ENCODE data around the gene GREM2.

Gene GREM2

DNA sequence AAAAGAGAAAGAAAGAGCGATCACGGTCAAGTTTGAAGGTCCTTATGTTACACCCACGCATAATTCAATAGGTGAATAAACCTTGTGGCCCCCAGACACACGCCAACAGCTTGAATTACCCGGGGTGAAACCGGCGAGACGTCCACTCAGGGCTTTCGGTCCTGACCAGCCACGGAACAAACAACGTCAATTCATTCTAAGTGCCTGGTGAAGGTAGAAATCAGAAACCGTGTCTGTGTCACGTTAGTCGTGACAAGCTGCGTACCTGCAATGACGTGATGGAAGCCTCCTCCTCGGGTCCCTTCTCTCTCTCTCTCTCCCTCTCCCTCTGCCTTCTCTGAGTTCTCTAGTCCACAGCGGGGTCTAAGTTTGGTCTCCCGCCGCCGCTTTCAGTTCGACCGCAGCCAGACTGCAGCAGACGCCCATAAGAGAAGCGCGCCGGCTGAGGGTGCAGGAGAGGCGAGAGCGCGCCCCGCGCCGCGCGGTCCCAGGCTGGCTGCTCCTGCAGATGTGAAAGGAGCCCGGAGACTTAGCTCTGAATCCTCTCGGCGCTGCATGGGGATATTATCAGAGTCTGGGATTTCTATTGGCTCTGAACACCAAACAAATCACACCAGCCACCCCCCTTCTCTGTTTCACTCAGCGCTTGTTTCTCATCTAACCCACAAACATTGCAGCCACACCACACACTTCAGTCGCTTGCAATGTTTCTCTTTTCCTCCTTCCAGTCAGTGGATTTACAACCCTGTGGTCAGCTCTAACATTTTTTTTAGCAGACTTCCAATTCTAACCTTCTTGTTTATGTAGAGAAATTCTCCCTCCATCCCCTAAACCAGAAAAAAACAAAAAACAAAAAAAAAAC, at the start of gene GREM2:
Gene GREM2, minus strand, starts transcription at position 537 of the 862 bp plus-strand sequence. CDS start 118,680 bp downstream, outside the sequence.
- DNase-seq = peak; percentile 29

DNA sequence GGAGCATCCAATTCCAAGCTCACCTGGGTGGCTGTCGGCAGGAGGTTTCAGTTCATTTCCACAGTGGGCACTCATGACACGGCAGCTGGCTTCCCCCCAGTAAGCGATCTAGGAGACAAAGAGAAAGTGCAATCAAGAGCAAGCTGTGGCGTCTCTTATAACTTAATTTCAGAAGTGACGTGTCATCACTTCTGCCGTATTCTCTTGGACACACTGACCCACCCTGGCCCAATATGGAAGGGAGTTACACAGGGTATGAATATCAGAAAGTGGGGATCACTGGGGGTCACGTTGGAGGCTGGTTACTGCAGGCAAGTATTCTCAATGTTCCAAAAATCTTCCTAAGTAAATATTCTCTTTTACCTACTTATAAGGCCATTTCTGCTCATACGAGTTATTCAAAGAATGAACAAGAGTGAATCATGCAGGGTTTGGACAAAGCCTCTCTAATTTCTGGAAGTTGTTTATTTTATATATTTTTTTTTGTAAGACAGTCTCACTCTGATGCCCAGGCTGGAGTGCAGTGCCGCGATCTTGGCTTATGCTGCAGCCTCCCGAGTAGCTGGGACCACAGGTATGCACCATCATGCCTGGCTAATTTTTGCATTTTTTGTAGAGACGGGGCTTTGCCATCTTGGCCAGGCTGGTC, 46.5 kb upstream of the GREM2 start:
- DNase-seq = no peak

DNA sequence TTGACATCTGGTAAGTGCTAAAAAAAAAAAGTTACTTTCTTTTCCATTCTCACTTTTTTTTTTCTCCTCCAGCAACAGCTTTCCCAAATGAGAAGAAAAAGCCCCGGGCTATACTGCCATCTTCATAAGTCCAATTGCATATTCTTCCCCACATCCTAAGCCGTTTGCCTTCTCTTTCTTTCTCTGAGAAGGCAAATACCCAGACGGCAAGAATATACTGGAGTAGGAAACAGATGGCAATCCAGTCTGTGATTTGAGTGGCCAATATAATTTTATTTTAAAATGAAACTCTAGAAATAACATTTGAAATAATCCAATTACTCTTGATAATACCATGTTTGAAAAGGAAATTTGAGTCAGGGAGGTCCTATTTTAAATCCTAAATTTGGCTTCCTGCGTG, 44.6 kb upstream of the GREM2 start:
- no peak for DNase-seq

DNA sequence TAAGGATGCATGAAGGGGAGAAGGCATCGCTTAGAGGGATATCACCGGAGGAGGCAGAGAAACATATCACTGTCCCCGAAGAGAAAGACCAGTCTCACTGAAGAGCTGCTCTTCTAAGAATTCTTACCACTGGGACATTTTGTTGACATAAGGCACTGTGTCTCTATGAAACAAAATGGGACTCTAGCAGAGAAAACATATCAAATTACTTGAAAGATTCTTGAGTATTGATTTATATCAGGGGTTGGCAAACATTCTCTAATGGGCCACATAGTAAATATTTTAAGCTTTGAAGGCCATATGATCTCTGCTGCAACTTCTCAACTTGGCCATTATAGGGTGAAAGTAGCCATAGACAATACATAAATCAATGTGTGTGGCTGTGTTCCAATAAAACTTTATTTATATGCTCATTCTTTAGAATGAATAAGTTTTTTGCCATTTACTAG, 41.0 kb upstream of the GREM2 start:
- DNase-seq = no peak

DNA sequence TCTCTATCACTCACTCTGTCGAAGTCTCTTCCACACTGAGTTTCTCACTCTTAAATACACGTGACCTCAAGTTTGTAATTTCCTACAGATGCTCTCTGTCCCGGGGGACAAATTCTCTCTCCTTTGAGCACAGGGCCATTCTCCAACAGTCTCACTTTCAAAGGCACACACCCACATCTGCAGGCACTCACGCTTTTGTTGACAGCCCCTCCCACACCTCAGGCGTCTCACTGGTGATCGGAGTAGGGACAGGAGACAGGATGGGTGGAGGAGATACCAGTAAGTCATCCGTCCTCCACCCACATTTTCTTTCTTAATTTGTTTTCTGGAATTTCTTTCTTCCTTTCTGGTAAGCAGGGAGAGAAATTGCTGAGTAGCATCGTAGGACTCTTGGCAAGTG, 40.6 kb upstream of the GREM2 start:
- DNase-seq = no peak

DNA sequence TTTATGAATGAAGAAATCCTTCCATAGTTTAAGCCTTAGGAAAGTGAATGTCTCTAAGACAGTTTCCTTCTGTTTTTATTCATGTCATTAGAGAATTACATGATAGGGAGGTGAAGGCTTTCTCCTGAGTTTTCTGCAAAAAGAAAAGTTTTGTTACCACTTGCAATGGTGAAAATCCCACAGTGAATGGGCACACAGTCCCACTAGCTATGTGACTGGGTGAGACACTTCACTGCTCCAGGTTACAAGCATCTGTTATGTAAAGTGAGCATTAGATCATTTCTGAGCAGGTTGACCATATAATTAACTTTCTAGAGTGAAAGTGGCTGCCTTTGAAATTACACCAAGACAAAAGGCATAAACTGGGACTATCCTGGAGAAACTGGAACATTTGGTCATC, 38.9 kb upstream of the GREM2 start:
- DNase-seq = no peak

DNA sequence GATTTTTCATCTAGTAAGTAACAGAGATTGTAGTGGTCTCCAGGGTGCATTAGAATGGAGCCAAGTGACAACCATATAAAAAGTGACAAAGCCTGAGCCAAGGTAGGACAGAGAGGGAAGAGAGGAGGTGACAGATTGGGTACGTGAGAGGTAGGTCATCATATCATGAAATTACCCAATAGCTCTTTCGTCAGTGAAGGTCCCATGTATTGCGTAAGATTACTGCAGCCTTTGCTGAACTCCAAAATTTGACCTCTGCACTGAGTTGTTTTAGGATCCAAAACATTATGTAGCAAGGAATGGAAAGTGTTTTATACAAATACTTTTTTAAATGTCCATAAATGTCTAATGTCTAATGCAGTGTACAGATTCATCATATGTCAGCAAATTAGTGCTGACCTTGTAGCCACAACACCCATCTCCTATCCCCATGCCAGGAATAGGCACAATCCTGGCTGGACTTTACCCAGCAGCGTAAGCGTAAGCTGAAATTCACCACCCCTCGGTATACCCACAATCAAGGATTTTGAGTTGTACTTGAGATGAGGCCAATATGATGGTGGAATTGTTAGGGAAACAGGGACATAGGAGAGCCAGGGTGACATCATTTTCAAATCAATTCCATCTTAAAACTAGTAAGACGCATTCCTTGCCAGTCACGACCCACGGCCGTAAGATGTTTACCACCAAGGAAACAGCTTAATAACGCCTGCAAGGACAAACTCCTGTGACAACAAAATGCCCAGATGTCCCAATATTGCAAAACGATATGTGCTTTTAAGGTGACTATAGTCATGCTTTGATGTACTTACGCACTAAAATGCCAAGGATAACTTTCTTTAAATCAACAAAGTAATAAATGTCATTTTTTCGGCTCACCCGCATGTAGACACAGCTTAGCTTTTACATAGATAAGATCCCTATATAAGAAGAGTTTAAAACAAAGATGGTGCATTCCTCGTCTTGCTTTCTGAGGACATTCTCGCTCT, 38.1 kb upstream of the GREM2 start:
- DNase-seq = no peak

DNA sequence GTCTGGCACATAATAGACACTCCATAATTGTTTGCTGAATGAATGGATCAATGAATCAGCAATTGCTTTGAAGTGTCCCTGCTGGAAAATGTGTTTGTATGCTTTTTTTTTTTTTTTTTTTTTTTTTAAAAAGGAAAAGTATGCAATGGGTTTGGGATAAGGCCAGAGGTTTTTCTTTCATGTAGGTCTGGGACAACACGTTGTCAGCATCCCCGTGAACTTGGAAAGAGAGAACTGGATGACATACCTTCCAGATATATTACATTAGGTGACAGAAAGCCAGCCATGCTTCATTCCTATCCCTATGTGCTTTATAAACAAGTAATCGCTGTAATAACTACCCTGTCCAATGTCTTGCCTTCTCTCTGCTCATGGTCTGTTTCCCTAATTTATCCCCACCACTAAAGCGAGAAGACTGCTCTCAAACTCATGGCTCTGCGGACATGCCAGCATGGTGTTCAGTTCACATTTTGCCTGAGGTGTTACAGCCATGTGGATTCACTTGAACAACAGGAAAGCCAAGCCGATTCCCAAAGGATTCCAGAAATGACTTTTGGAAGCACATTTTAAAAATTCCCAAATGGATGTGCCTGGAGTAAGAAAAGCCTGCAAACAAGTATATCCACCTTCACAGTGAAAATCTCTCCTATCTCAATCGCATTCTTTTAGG, 34.8 kb upstream of the GREM2 start:
- no peak for DNase-seq

DNA sequence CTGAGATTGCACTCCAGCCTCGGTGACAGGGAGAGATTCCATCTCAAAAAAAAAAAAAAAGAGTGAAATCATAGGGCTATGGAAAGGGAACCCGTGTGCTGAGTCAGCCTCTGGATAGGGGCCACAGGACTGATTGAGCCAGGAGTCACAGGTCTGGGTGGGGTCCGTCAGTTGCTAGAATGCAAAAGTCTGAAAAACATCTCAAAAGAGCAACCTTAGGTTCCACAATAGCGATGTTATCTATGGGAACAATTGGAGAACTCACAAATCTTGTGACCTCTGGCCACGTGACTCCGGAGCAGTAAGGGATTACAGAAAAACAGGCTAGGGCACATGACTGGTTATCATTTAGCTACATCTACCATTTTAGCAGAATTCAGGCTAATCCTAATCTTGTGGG, 32.8 kb upstream of the GREM2 start:
- no peak for DNase-seq

DNA sequence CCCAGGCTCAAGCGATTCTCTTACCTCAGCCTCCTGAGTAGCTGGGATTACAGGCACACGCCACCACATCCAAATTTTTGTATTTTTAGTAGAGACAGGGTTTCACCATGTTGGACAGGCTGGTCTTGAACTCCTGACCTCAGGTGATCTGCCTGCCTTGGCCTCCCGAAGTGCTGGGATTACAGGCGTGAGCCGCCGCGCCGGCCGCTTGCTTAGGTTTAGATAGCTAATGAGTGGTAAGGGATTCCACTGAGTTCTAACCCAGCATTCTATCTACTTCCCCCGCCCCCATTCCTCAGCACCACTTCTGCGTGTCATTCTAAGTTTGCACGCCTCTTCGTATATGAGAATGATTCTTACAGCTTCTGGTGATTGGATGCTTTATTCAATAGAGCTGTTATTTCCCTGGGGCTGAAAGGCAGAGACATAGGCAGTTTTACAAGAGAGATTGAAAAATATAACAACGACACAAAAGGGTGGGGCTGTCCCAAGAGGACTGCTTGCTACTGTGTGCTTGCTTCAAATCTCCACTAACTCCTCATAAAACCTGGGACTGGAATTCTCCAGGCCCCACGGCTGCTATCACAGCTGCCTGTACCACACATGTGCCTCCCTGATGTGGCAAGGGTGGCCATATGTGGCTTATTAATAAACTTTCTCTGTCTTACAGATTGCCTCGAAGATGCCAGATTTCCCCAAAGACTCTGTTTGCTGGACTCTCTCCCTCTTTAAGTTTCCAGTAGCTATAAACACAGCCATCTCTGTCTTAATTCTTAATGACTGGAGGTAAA, 23.7 kb upstream of the GREM2 start:
- no peak for DNase-seq

DNA sequence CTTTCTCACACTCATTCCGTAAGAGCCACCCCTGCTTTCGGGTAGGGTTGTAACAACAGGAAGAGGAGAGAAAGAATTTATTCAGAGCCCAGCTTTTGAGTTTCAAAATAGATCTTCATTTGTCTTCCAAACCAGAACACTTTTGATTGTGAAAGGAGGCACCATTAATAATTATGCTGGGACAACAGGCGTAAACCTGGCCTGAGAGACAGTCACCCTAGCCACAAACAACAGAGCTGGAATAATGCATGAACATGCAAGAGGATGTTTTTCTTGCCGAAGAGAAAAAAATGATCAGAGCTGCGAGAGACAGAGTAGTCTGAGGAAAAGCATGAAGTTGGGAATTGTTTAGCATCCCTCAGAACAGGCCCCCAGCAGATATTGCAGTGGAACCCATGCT, 18.5 kb upstream of the GREM2 start:
- no peak for DNase-seq

DNA sequence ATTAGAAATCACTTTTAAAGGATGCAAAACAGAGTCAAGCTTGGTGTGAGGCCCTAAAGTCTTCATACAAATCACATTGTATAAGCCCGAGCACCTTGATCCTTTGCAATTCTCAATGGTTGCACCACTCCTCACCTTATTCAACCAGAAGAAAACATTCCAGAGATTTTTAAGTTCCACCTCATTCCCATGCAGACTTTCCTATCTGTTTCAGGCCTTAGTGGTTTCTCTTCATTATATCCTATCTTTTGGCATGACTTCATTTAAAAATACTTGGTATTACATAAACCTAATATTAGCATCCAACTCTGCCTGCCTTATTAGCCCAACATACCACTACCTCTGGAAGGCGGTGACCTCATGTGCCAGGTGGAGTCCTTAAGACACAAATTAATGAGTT, 9.3 kb upstream of the GREM2 start:
- DNase-seq = no peak

DNA sequence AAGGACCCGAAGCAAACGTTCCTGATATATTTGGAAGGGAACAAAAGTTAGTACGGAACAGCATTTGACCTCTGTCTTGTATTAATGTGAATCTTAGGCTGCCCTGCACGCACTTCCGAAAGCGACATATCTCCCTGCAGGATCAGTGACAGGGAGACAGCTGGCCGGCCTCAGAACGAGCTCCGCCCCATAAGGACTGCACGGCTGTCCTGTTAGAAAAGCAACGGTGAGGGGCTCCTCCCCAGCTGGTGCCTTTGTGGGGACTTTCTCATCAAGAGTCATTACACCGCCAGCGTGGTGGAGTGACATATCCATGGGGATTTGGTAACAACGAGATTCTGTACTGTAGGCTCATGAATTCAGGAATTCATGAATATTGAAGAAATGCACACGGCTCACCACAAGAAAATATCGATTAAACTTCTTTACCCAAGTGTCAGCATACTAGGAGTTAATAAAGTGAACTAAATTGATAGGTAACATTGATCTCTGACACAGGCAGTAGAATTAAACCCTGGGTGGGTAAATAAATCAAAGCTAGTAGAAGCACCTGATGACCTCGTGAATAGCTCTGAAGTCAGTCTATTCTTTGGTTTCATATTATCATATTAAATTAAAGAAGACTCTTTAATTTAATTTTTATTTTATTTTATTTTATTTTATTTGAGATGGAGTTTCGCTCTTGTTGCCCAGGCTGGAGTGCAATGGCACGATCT, 8.1 kb upstream of the GREM2 start:
- DNase-seq = no peak

DNA sequence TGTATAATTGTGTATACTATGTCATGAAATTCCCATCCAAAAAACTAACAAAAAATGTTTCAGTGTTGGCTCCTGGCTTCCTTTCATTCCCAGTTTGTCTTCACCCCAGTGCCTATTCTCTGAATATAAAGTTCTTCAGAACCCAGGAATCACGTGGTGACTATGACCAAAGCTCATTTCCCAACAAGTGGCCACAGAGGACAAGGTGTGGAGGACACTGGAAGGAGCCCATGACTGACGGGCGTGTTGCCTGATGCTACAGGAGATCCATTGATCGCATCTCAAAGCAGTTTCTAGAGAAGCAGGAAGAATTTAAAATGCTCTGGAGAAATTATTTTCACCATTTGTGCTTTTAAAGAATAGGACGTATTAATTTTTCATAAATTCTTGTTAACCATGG, 7.4 kb upstream of the GREM2 start:
- DNase-seq = no peak

DNA sequence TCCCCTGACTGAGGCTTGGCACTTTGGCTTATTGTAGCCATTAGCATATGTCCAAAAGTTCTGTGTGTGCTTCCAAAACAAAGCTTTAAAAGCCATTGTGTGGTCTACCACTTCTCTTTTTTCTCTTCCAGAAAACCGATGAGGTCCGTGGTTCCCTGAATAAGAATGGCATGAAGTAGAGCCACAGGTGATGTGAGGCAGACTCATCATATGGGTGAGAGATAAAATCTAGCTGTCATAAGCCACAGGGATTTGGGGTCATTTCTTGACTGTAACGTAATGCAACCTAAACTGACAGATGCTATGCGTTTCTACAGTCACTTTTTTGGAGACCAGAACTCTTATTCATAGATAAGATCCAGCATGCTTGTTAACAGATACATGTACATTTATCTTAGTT, 7.0 kb upstream of the GREM2 start:
- DNase-seq = no peak

DNA sequence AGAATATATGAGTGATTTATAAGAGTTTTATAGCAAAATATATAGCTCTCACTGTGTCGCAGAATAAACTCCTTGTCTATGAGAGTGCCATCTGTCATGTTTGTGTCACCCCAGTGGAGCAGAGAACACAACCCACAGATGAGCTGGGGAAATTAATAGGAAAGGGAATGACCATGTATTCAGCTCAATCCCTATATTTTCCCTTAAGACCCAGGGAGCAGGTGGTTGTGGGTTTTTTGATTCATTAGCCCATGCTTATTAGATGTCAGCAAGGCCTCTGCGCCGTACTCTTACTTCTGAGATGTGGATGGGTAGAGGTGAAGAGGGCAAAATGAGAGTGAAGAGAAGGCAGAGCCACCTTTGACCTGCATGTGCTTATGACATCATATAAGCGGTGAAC, 4.1 kb upstream of the GREM2 start:
- DNase-seq = no peak

DNA sequence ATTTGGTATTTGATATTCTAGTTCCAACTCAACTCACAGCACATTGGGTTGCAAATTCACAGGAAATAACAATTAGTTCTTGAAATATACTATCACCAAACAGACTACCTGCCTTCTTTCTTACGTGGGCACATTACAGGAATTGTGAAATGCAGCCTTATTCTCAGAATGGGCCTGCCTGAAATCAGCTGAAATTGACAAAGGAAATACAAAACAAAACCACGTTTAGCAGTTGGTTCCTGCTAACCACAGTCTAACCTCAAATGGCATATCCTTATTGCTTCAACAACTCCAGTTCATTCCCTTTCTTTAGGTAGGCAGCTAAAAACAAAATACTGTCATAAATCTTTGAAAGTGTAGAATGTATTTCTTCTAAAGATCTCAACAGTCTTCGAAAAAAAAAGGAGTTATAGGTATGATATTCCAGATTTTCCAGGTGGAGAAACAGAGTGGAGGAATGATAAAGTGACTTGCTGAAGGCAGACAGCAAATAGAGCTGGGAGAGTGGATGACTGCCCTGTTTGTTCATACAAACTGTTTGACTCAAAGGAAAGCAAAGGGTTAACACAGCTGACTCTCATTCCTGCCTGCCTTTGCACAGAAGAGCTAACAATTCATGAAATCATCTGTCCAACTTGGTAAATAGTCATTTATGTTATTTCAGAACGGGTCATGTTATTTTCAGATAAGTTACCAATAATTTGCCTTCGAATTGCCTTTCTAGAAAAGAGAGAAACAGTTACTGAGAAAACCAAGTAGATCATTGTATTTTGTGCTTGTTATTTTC, 1.6 kb upstream of the GREM2 start:
- peak; percentile 11 for DNase-seq

DNA sequence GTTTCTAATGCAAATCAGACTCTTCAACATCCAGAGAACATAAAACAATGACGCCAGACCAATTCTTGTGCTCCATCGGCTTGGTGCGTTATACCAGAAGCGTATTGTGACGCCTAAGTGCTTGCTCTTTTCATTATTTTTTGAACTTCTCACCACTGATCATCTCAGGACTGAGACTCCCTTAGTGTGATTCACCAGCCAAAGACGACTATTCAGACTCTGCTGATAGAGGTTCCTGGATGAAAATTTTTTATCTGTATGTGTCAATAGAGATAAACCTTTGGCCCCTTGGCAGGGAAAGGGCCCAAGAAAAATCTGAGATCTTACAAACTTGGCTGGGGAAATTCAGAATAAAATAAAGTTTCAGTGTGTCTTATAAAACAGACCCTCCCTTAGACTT, 856 bp upstream of the GREM2 start:
- DNase-seq = no peak

DNA sequence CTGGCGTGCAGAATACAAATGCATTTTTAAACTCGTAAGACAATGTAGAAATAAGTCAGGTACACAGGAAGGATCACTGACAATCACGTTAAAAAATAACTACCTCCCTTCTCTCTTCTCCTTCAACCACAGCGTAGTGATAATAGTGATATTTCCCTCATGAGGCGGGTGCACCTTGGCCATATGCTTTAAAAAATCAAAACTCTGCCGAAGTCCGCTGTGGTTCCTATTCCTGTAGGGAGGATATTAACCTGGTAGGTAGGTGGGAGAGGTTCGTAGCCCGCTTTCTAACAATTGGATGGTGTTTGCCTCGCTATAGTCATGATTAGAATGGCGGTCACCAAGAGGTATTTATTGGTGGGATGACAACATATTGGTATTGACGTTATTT, 732 bp downstream of the GREM2 start:
- DNase-seq = no peak

DNA sequence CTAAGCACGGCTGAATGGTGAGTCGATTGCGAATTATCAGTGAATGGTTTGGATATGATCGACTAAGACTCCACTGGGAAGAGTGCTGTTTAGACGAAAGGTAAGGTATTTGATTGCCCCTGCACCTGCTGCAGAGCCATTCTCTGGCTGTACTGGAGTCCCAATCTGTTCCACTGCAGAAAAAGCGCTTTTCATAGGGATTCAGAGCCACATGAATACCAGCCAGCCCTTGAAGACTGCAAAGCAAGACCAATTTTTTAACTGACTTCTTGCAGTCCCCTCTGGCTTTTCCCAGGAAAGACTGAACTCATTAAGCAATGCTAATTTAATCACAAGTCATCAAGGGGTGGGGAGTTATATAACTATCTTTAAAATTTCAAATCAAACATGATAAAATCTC, 1.3 kb downstream of the GREM2 start:
- no peak for DNase-seq

All from CD4-positive, alpha-beta T cell treated with Interleukin-12 subunit alpha and Interleukin-12 subunit beta, for 1 hour (primary cell).